GM12878 (cell line): Measurements from ENCODE around the gene ARHGEF17. TPM values are rescaled to one million over a fixed set of nuclear protein-coding genes. Genes with fewer than 3 reads are reported as not detected.

Experiments
- ASH2L ChIP-seq: fragments of 300-600, 200-600 bp; sonication (generic); IDR thresholded peaks from 2 replicates; pipeline ENCODE4 v1.6.1; 2017; ENCODE audit warnings: low read depth, mild to moderate bottlenecking, borderline replicate concordance
- BMI1 ChIP-seq: fragments of 450-650 bp; IDR thresholded peaks from 2 replicates; pipeline ENCODE4 v1.6.1; 2016; ENCODE audit warnings: mild to moderate bottlenecking, moderate library complexity, borderline replicate concordance
- CBX3 ChIP-seq: fragments of 200-600 bp; sonication (generic); IDR thresholded peaks from 2 replicates; pipeline ENCODE4 v1.6.1; 2016; ENCODE audit warnings: low read depth, borderline replicate concordance
- EZH2 ChIP-seq: IDR thresholded peaks from 2 replicates; pipeline ENCODE4 v1.6.1; 2012; ENCODE audit warnings: low read depth, mild to moderate bottlenecking, control low read depth, inconsistent platforms, low read length, borderline replicate concordance; ENCODE audit not compliant: control insufficient read depth
- FOXM1 ChIP-seq: IDR thresholded peaks from 2 replicates; pipeline ENCODE4 v1.6.1; 2012; ENCODE audit warnings: low read depth, mild to moderate bottlenecking, inconsistent platforms, low read length, moderate library complexity
- HDGF ChIP-seq: fragments of 450-650 bp; IDR thresholded peaks from 2 replicates; pipeline ENCODE4 v1.6.1; 2016; ENCODE audit warnings: antibody characterized with exemption
- LARP7 ChIP-seq: fragments of 450-650 bp; IDR thresholded peaks from 2 replicates; pipeline ENCODE4 v1.6.1; 2017; ENCODE audit warnings: mild to moderate bottlenecking
- MEF2B ChIP-seq: fragments of 450-650 bp; IDR thresholded peaks from 2 replicates; pipeline ENCODE4 v1.6.1; 2018; ENCODE audit warnings: mild to moderate bottlenecking, moderate library complexity; ENCODE audit not compliant: partially characterized antibody, poor library complexity, severe bottlenecking
- MLLT1 ChIP-seq: fragments of 450-650 bp; IDR thresholded peaks from 2 replicates; pipeline ENCODE4 v1.6.1; 2016; ENCODE audit warnings: mild to moderate bottlenecking
- MTA2 ChIP-seq: fragments of 450-650 bp; IDR thresholded peaks from 2 replicates; pipeline ENCODE4 v1.6.1; 2016; ENCODE audit warnings: low read depth, mild to moderate bottlenecking, moderate library complexity
- MTA3 ChIP-seq: IDR thresholded peaks from 2 replicates; pipeline ENCODE4 v1.6.1; 2012; ENCODE audit warnings: low read length, inconsistent platforms, borderline replicate concordance
- NBN ChIP-seq: fragments of 450-650 bp; IDR thresholded peaks from 2 replicates; pipeline ENCODE4 v1.6.1; 2016
- NKRF ChIP-seq: fragments of 450-650 bp; conservative IDR thresholded peaks from 2 replicates; pipeline ENCODE4 v1.6.1; 2017; ENCODE audit warnings: mild to moderate bottlenecking, moderate library complexity
- NR2C2 ChIP-seq: IDR thresholded peaks from 2 replicates; pipeline ENCODE4 v1.6.1; 2011; ENCODE audit warnings: borderline replicate concordance, low read depth; ENCODE audit not compliant: control insufficient read depth, insufficient read length
- POLR2A ChIP-seq: IDR thresholded peaks from 2 replicates; pipeline ENCODE4 v1.6.1; 2011; ENCODE audit warnings: low read depth, mild to moderate bottlenecking, low read length
- SMARCA5 ChIP-seq: fragments of 450-650 bp; IDR thresholded peaks from 2 replicates; pipeline ENCODE4 v1.6.1; 2017; ENCODE audit warnings: mild to moderate bottlenecking
- SMC3 ChIP-seq: IDR thresholded peaks from 2 replicates; pipeline ENCODE4 v1.6.1; 2011; ENCODE audit warnings: low read length, improper control_type of control experiment, borderline replicate concordance
- TCF7 ChIP-seq: IDR thresholded peaks from 2 replicates; pipeline ENCODE4 v1.6.1; 2014; ENCODE audit warnings: antibody characterized with exemption, borderline replicate concordance
- YY1 ChIP-seq: IDR thresholded peaks from 2 replicates; pipeline ENCODE4 v1.6.1; 2011; ENCODE audit warnings: low read depth, mild to moderate bottlenecking, low read length
- ZNF622 ChIP-seq: fragments of 450-650 bp; IDR thresholded peaks from 2 replicates; pipeline ENCODE4 v1.6.1; 2017; ENCODE audit warnings: mild to moderate bottlenecking, inconsistent platforms
- polyA plus RNA-seq, 11 experiments: library from polyadenylated mRNA; depleted of rRNA in 4 of 11; unstranded in 6 of 11; stranded (reverse) in 5 of 11; fragments of >200 nt; fragmentation: Nextera tagmentation in 4 of 11; fragmentation: Illumina TruSeq in 1 of 11; extraction: Ambion mirVana in 4 of 11; extraction: Trizol in 1 of 11; gene quantifications; 1 replicate in 1 of 11; 2 replicates in 10 of 11; pipeline versions ENCODE4 v1.2.1 to v1.2.3, GENCODE V29; 2011 to 2016; ENCODE audit warnings: inconsistent platforms in 2 of 11, missing spikeins in 2 of 11, low read depth in 1 of 11
- total RNA-seq, 4 experiments: library from RNA; depleted of rRNA in 3 of 4; stranded (reverse); fragments of >200 nt in 3 of 4; fragmentation: Illumina TruSeq in 1 of 4; extraction: Trizol in 1 of 4; gene quantifications; 2 replicates each; pipeline versions ENCODE4 v1.2.1 to v1.2.3, GENCODE V29; 2013 to 2021
- TF ChIP-seq, protein P1 (sequence below): fragments of 450-650 bp; formaldehyde crosslinking; IDR thresholded peaks from 2 replicates; pipeline ENCODE4 v1.4.0; 2020; ENCODE audit warnings: mild to moderate bottlenecking, moderate library complexity
- TF ChIP-seq, protein P2 (sequence below): fragments of 450-650 bp; IDR thresholded peaks from 2 replicates; pipeline ENCODE4 v1.6.1; 2017; ENCODE audit warnings: mild to moderate bottlenecking

The ARHGEF17 gene
- total and polyA plus RNA-seq, 10 of the 15 experiments (the other 5 are each of a cell fraction or from before 2014, with no cell fraction given), result 0.15 to 11.0 (median 1.7) TPM

- no peak for TF ChIP-seq FOXM1
- TF ChIP-seq MLLT1, result no peak
- peak; percentile 39; the same call in 1 of the 2 replicates for TF ChIP-seq NKRF
- TF ChIP-seq TCF7, result no peak
- TF ChIP-seq HDGF, result no peak
- TF ChIP-seq MTA2, result no peak
- no peak for TF ChIP-seq BMI1
- TF ChIP-seq NR2C2, result no peak
- no peak for TF ChIP-seq ZNF622
- TF ChIP-seq, protein P1, sequence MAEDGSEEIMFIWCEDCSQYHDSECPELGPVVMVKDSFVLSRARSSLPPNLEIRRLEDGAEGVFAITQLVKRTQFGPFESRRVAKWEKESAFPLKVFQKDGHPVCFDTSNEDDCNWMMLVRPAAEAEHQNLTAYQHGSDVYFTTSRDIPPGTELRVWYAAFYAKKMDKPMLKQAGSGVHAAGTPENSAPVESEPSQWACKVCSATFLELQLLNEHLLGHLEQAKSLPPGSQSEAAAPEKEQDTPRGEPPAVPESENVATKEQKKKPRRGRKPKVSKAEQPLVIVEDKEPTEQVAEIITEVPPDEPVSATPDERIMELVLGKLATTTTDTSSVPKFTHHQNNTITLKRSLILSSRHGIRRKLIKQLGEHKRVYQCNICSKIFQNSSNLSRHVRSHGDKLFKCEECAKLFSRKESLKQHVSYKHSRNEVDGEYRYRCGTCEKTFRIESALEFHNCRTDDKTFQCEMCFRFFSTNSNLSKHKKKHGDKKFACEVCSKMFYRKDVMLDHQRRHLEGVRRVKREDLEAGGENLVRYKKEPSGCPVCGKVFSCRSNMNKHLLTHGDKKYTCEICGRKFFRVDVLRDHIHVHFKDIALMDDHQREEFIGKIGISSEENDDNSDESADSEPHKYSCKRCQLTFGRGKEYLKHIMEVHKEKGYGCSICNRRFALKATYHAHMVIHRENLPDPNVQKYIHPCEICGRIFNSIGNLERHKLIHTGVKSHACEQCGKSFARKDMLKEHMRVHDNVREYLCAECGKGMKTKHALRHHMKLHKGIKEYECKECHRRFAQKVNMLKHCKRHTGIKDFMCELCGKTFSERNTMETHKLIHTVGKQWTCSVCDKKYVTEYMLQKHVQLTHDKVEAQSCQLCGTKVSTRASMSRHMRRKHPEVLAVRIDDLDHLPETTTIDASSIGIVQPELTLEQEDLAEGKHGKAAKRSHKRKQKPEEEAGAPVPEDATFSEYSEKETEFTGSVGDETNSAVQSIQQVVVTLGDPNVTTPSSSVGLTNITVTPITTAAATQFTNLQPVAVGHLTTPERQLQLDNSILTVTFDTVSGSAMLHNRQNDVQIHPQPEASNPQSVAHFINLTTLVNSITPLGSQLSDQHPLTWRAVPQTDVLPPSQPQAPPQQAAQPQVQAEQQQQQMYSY (CRISPR knock-in tag), result no peak
- TF ChIP-seq, protein P2, sequence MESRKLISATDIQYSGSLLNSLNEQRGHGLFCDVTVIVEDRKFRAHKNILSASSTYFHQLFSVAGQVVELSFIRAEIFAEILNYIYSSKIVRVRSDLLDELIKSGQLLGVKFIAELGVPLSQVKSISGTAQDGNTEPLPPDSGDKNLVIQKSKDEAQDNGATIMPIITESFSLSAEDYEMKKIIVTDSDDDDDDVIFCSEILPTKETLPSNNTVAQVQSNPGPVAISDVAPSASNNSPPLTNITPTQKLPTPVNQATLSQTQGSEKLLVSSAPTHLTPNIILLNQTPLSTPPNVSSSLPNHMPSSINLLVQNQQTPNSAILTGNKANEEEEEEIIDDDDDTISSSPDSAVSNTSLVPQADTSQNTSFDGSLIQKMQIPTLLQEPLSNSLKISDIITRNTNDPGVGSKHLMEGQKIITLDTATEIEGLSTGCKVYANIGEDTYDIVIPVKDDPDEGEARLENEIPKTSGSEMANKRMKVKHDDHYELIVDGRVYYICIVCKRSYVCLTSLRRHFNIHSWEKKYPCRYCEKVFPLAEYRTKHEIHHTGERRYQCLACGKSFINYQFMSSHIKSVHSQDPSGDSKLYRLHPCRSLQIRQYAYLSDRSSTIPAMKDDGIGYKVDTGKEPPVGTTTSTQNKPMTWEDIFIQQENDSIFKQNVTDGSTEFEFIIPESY, result no peak
- no peak for TF ChIP-seq SMARCA5
- no peak for TF ChIP-seq CBX3
- TF ChIP-seq POLR2A, result peak; percentile 50; the same call in 1 of the 2 replicates
- peak; percentile 93 for TF ChIP-seq MEF2B
- TF ChIP-seq SMC3, result no peak
- TF ChIP-seq YY1, result peak; percentile 73
- TF ChIP-seq EZH2, result no peak
- no peak for TF ChIP-seq MTA3
- no peak for TF ChIP-seq ASH2L
- TF ChIP-seq LARP7, result peak; percentile 93
- no peak; the same call in 1 of the 2 replicates for TF ChIP-seq NBN
Measured at GRCh38 chr11:73308003-73308960, at the start of gene ARHGEF17 (continued).
